IPS DF 4.7 (cell line): ENCODE data around the gene SAMD5.

ENCODE experiments used
- DNase-seq: peaks from one replicate; pipeline ENCODE4 v3.0.0-alpha.2; 2013; ENCODE audit warnings: low spot score; ENCODE audit errors: extremely low read depth

SAMD5 gene

DNA sequence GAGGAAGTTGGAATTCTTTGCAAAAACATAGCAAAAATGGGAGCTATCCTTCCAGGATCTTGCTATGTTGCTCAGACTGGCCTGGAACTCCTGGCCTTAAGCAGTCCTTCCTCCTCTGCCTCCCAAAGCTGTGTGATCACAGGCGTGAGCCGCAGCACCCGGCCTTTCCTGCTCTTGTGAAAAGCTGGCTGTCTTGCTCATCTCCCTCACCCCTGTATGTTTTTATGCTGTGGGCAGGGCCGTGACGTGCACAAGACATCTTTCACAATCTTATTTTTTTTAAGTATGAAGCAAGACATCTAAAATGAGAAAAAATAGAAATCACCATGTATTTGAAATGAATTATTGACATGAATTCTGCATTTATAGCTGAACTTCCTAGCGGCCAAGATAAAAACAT, 110.4 kb downstream of the SAMD5 start:
- DNase-seq = no peak
